IMR-90 (cell line): Measurements from ENCODE around the gene DDX10. TPM values are rescaled to one million over a fixed set of nuclear protein-coding genes. Genes with fewer than 3 reads are reported as not detected.

Experiments used
- ATAC-seq: fragments of 200-7000 bp; cut with Tn5 transposase; 2 replicates; pipeline ENCODE4 v1.9.1; 2020; ENCODE audit warnings: low read depth, mild to moderate bottlenecking, moderate library complexity
- BruUV-seq: library from RNA; stranded (reverse); fragments of 400-500 nt; replicated peaks from 2 replicates; lab custom pipeline; 2021; lab: Mats Ljungman, UMichigan
- CTCF ChIA-PET: fragments of 300-600 bp; formaldehyde crosslinking; extraction: SDS; loops from one replicate; lab custom pipeline; 2021; ENCODE audit warnings: antibody characterized with exemption; lab: Yijun Ruan, JAX
- POLR2A ChIA-PET: fragments of 300-600 bp; sonication (Branson Sonifier 250); formaldehyde crosslinking; loops from one replicate; lab custom pipeline; 2022; ENCODE audit warnings: antibody characterized with exemption; ENCODE audit not compliant: unreplicated experiment; lab: Charles Lee
- DNase-seq: peaks from one replicate; pipeline ENCODE4 v3.0.0; 2013
- H2AFZ ChIP-seq: replicated peaks from 2 replicates; pipeline ENCODE3; 2013; ENCODE audit warnings: low read length, mild to moderate bottlenecking; ENCODE audit not compliant: poor library complexity
- H2AK5ac ChIP-seq: 2 replicates; pipeline ENCODE4 v1.6.1; 2013; ENCODE audit warnings: low read depth, low read length, inconsistent platforms
- H2AK9ac ChIP-seq: replicated peaks from 2 replicates; pipeline ENCODE3; 2013; ENCODE audit warnings: mild to moderate bottlenecking, low read depth, low read length, moderate library complexity; ENCODE audit not compliant: poor library complexity
- H2BK120ac ChIP-seq: 2 replicates; pipeline ENCODE4 v1.6.1; 2013; ENCODE audit warnings: low read depth, low read length, inconsistent platforms
- H2BK15ac ChIP-seq: 3 replicates; pipeline ENCODE4 v1.6.1; 2013; ENCODE audit warnings: low read depth, low read length, inconsistent platforms
- H2BK20ac ChIP-seq: 2 replicates; pipeline ENCODE4 v1.6.1; 2013; ENCODE audit warnings: low read depth, mild to moderate bottlenecking, inconsistent platforms, low read length, moderate library complexity
- H2BK5ac ChIP-seq: 2 replicates; pipeline ENCODE4 v1.6.1; 2013; ENCODE audit warnings: mild to moderate bottlenecking, low read depth, low read length, inconsistent platforms; ENCODE audit not compliant: poor library complexity, severe bottlenecking
- H3K14ac ChIP-seq: replicated peaks from 2 replicates; pipeline ENCODE4 v1.6.1; 2013; ENCODE audit warnings: low read depth, low read length, inconsistent platforms
- H3K18ac ChIP-seq: 2 replicates; pipeline ENCODE4 v1.6.1; 2013; ENCODE audit warnings: low read depth, low read length, control low read depth
- H3K23ac ChIP-seq: 2 replicates; pipeline ENCODE4 v1.6.1; 2013; ENCODE audit warnings: low read depth, low read length, inconsistent platforms
- H3K27ac ChIP-seq: 2 replicates; pipeline ENCODE4 v1.5.1; 2013; ENCODE audit warnings: mild to moderate bottlenecking, control low read depth, low read length; ENCODE audit not compliant: insufficient read depth
- H3K27me3 ChIP-seq: 2 replicates; pipeline ENCODE4 v1.6.1; 2013; ENCODE audit warnings: low read length; ENCODE audit not compliant: control insufficient read depth, insufficient read depth
- H3K36me3 ChIP-seq: 2 replicates; pipeline ENCODE4 v1.6.1; 2013; ENCODE audit warnings: low read length, mixed read lengths; ENCODE audit not compliant: control insufficient read depth, insufficient read depth
- H3K4ac ChIP-seq: 2 replicates; pipeline ENCODE4 v1.6.1; 2013; ENCODE audit warnings: low read depth, low read length, inconsistent platforms
- H3K4me1 ChIP-seq: 2 replicates; pipeline ENCODE4 v1.6.1; 2013; ENCODE audit warnings: low read length, mixed read lengths; ENCODE audit not compliant: control insufficient read depth, insufficient read depth
- H3K4me2 ChIP-seq: 2 replicates; pipeline ENCODE4 v1.6.1; 2013; ENCODE audit warnings: low read depth, mild to moderate bottlenecking, control low read depth, low read length, moderate library complexity
- H3K4me3 ChIP-seq: 2 replicates; pipeline ENCODE4 v1.5.1; 2013; ENCODE audit warnings: low read depth, mild to moderate bottlenecking, control low read depth, low read length, moderate library complexity; ENCODE audit not compliant: insufficient read depth
- H3K56ac ChIP-seq: 2 replicates; pipeline ENCODE4 v1.6.1; 2013; ENCODE audit warnings: low read length, inconsistent platforms; ENCODE audit not compliant: insufficient read depth; ENCODE audit errors: extremely low read depth
- H3K79me1 ChIP-seq, 2 experiments: 2 replicates each; pipeline ENCODE4 v1.6.1; 2013; ENCODE audit warnings: low read length in 2 of 2, inconsistent platforms in 1 of 2, low read depth in 1 of 2
- H3K9ac ChIP-seq: 2 replicates; pipeline ENCODE4 v1.6.1; 2013; ENCODE audit warnings: low read depth, low read length, control low read depth
- H3K9me1 ChIP-seq: 2 replicates; pipeline ENCODE4 v1.6.1; 2013; ENCODE audit warnings: low read length, inconsistent platforms; ENCODE audit not compliant: insufficient read depth
- H3K9me3 ChIP-seq: 2 replicates; pipeline ENCODE4 v1.6.1; 2013; ENCODE audit warnings: low read length; ENCODE audit not compliant: control insufficient read depth, insufficient read depth
- H4K20me1 ChIP-seq: 2 replicates; pipeline ENCODE4 v1.6.1; 2013; ENCODE audit warnings: low read length, inconsistent platforms; ENCODE audit not compliant: insufficient read depth
- H4K5ac ChIP-seq: 2 replicates; pipeline ENCODE4 v1.6.1; 2013; ENCODE audit warnings: mild to moderate bottlenecking, low read depth, low read length, control low read depth
- H4K8ac ChIP-seq, 2 experiments: 2 replicates each; pipeline ENCODE4 v1.6.1; 2013; ENCODE audit warnings: low read depth in 2 of 2, low read length in 2 of 2, control low read depth in 1 of 2, inconsistent platforms in 1 of 2
- H4K91ac ChIP-seq: 2 replicates; pipeline ENCODE4 v1.6.1; 2013; ENCODE audit warnings: low read depth, low read length, inconsistent platforms; ENCODE audit not compliant: insufficient read depth
- BHLHE40 ChIP-seq: fragments of 150-350 bp; IDR thresholded peaks from 2 replicates; pipeline ENCODE4 v1.6.1; 2016; ENCODE audit warnings: mild to moderate bottlenecking, low read depth, low read length
- CHD1 ChIP-seq: IDR thresholded peaks from 2 replicates; pipeline ENCODE4 v1.6.1; 2012; ENCODE audit warnings: low read depth, low read length, improper control_type of control experiment
- CTCF ChIP-seq: conservative IDR thresholded peaks from 2 replicates; pipeline ENCODE4 v1.5.1; 2012; ENCODE audit warnings: mild to moderate bottlenecking, low read depth, low read length, improper control_type of control experiment
- ELK1 ChIP-seq: fragments of 150-350 bp; IDR thresholded peaks from 2 replicates; pipeline ENCODE4 v1.6.1; 2016; ENCODE audit warnings: low read depth, mild to moderate bottlenecking, low read length, moderate library complexity, borderline replicate concordance
- MAZ ChIP-seq: IDR thresholded peaks from 2 replicates; pipeline ENCODE4 v1.6.1; 2012; ENCODE audit warnings: low read depth, mild to moderate bottlenecking, low read length, improper control_type of control experiment, moderate library complexity, borderline replicate concordance
- MXI1 ChIP-seq: IDR thresholded peaks from 2 replicates; pipeline ENCODE4 v1.6.1; 2012; ENCODE audit warnings: low read depth, mild to moderate bottlenecking, low read length, moderate library complexity, borderline replicate concordance
- RFX5 ChIP-seq: IDR thresholded peaks from 2 replicates; pipeline ENCODE4 v1.8.0; 2012; ENCODE audit warnings: low read depth, mild to moderate bottlenecking, low read length, moderate library complexity
- SMC3 ChIP-seq: fragments of 150-350 bp; IDR thresholded peaks from 2 replicates; pipeline ENCODE4 v1.6.1; 2016; ENCODE audit warnings: low read depth, mild to moderate bottlenecking, antibody characterized with exemption, low read length, moderate library complexity
- USF2 ChIP-seq: fragments of 150-350 bp; IDR thresholded peaks from 2 replicates; pipeline ENCODE4 v1.6.1; 2017; ENCODE audit warnings: mild to moderate bottlenecking, antibody characterized with exemption, low read length, low read depth
- WGBS, 2 experiments: methylation state at CpG; one replicate each; pipeline versions ENCODE4 v1.1.5 to v1.1.7; 2013; ENCODE audit warnings: missing lambda C conversion rate in 2 of 2; ENCODE audit not compliant: insufficient read length in 1 of 2; ENCODE audit errors: extremely low coverage in 2 of 2; 5-methylcytosine and 5-hydroxymethylcytosine counted together
- dilution Hi-C: fragments of 300-500 bp; cut with HindIII; formaldehyde crosslinking; loops from one replicate; pipeline ENCODE4 v1.14.3; 2018; ENCODE audit warnings: low sequenced_read_pairs; ENCODE audit not compliant: unreplicated experiment
- in situ Hi-C: fragments of 300-500 bp; cut with MboI; formaldehyde crosslinking; loops from 3 replicates; pipeline ENCODE4 v1.14.3; 2019; ENCODE audit warnings: low sequenced_read_pairs, inconsistent platforms, mixed read lengths
- intact Hi-C: fragments of 100-400 bp; cut with micrococcal nuclease; formaldehyde crosslinking; loops from 2 replicates; pipeline ENCODE4 v1.10.0; 2022
- polyA plus RNA-seq, 3 experiments: library from polyadenylated mRNA; depleted of rRNA; stranded (reverse); fragments of >200 nt; gene quantifications; 2 replicates each; pipeline ENCODE4 v1.2.3, GENCODE V29; 2012; ENCODE audit warnings: low replicate concordance in 1 of 3
- total RNA-seq: library from RNA; depleted of rRNA; stranded (reverse); fragments of >200 nt; gene quantifications from 2 replicates; pipeline ENCODE4 v1.2.3, GENCODE V29; 2012

DDX10 gene
- total and polyA plus RNA-seq, 2 of the 4 experiments (the other 2 are of a cell fraction): 20.0 to 31.9 TPM

DNA sequence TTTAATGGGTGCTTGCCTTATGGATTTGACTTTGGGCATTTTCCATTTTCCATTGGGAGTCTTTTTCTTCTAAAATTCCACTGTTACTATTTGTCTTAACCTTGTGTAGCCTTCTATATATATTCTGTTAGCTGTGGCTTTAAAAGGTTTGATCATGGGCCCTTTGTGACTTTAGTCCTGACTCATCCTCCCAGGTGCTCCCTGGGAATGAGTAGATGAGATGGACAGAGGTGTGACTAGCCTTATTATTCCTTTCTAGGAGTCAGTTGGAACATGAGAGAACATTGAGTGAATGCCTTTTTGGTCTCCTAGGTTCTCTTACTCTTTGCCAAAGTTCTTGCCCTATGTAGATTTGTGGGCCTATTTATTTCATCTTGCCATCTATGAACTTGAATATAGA, 39.0 kb downstream of the DDX10 start (continued):
- no peak for TF ChIP-seq SMC3
- no peak for TF ChIP-seq BHLHE40
- TF ChIP-seq CHD1: no peak

GRCh38 chr11:108705061-108705460, 40.2 kb downstream of the DDX10 start:
- ChIA-PET CTCF (no interaction called here), POLR2A (no interaction called here)
- H3K9ac ChIP-seq: no peak overlapping the region
- no peak overlapping the region for H3K4me2 ChIP-seq
- peaks cover 15% of the 10 kb centered on the region for H3K36me3 ChIP-seq
- TF ChIP-seq MXI1 (no peak), RFX5 (no peak), CTCF (no peak), ELK1 (no peak), MAZ (no peak), CHD1 (no peak), USF2 (no peak)
- no peak overlapping the region for H3K14ac ChIP-seq
- H3K4me3 ChIP-seq: no peak overlapping the region
- no peaks in the 10 kb centered on the region for H3K4me1 ChIP-seq
- in situ Hi-C loops: loop anchor here (10.0 kb wide), 1 partner anchor 990 kb away; no protein-coding TSS in a partner anchor
- dilution Hi-C loops: no loop called here
- BruUV-seq: no TSS peak
- intact Hi-C loops: no loop called here
- no peak overlapping the region for H3K56ac ChIP-seq
- H3K9me1 ChIP-seq: no peaks in the 10 kb centered on the region
- H3K79me1 ChIP-seq: peaks cover 0 to 5% of the 10 kb centered on the region in 2 experiments; a peak in 3 of 4 replicates
- no peak overlapping the region for H4K8ac ChIP-seq
- no peak overlapping the region for H4K91ac ChIP-seq
- no peak overlapping the region for H2BK15ac ChIP-seq
- DNase-seq (no peak), ATAC-seq (no peak)
- no peak overlapping the region for H2BK5ac ChIP-seq
- H4K20me1 ChIP-seq: no peaks in the 10 kb centered on the region
- H3K9me3 ChIP-seq: peaks cover 9% of the 10 kb centered on the region
- no peak overlapping the region for H2BK120ac ChIP-seq
- H2AFZ ChIP-seq: no peak overlapping the region
- H3K4ac ChIP-seq: no peak overlapping the region
- no peaks in the 10 kb centered on the region for H3K27me3 ChIP-seq
- H3K23ac ChIP-seq: no peak overlapping the region
- no peak overlapping the region for H2BK20ac ChIP-seq
- no peak overlapping the region for H4K5ac ChIP-seq
- H2AK9ac ChIP-seq: no peak overlapping the region
- no peak overlapping the region for H2AK5ac ChIP-seq
- no peak overlapping the region for H3K27ac ChIP-seq
- 100% methylated on average over 1 of the region's 2 CpGs; no CpG with 5 or more reads in 1 of the 2 experiments for WGBS, 2 experiments
- no peak overlapping the region for H3K18ac ChIP-seq
